Measurements from ENCODE around the gene LIMS4.
"Not testable (repeated sequence)": the region's sequence is repeated elsewhere in the genome, so short reads cannot be mapped to it uniquely, and the experiment has no call there.

DNA sequence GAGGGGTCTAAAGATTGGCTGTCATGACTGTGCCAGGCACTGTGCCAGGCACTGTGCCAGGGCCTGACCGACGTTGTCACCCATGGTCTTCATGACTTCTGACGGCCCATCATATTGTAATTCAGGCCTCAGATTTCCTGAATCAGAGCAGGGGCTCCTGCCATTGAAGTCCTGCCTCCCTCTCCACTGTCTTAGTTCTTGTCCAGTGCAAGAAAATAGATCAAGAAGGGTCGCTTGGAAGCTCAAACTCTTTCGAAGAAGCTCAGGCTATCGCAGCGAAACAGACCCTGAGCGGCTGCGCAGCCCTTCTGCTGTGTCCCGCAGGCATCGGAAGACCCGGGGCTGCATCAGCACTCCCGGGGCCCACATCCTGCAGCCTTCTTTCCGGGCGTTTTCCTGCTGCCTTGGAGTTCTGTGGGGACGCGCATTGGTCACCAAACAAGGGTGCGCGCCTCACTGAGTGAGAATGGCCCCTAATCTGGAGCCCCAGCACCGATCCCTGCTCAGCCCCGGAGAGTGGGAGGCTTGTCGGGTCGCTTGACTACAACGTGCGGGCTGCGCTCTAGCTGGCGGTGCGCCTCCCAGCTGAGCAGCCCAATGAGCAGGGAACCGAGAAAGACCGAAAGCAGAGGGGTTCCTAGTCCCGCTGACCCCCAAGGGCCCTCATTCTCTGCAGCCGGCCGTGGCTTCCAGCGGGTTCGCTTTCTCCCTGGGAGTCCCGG is 49.6 kb downstream of the LIMS4 start:
- TF ChIP-seq POLR2A, POLR2AphosphoS5 (IDR thresholded peaks at IDR 0.05): not testable (repeated sequence)
- TF ChIP-seq, protein P1, sequence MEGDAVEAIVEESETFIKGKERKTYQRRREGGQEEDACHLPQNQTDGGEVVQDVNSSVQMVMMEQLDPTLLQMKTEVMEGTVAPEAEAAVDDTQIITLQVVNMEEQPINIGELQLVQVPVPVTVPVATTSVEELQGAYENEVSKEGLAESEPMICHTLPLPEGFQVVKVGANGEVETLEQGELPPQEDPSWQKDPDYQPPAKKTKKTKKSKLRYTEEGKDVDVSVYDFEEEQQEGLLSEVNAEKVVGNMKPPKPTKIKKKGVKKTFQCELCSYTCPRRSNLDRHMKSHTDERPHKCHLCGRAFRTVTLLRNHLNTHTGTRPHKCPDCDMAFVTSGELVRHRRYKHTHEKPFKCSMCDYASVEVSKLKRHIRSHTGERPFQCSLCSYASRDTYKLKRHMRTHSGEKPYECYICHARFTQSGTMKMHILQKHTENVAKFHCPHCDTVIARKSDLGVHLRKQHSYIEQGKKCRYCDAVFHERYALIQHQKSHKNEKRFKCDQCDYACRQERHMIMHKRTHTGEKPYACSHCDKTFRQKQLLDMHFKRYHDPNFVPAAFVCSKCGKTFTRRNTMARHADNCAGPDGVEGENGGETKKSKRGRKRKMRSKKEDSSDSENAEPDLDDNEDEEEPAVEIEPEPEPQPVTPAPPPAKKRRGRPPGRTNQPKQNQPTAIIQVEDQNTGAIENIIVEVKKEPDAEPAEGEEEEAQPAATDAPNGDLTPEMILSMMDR (IDR thresholded peaks at IDR 0.05), result not testable (repeated sequence)

Data from upper lobe of left lung (tissue), 4 donors.